Right hindlimb (tissue), 1 donor: ENCODE measurements around the gene GREB1L.
"Not testable (repeated sequence)": the region's sequence is repeated elsewhere in the genome, so short reads cannot be mapped to it uniquely, and the experiment has no call there.

Experiments used
- DNase-seq: peaks from one replicate; pipeline ENCODE4 v3.0.0-alpha.2; 2018

GREB1L gene

GRCh38 chr18:21309248-21309647 lies 67.2 kb downstream of the GREB1L start:
- no peak for DNase-seq

GRCh38 chr18:21311980-21312379 lies 69.9 kb downstream of the GREB1L start:
- DNase-seq, result not testable (repeated sequence)

DNA sequence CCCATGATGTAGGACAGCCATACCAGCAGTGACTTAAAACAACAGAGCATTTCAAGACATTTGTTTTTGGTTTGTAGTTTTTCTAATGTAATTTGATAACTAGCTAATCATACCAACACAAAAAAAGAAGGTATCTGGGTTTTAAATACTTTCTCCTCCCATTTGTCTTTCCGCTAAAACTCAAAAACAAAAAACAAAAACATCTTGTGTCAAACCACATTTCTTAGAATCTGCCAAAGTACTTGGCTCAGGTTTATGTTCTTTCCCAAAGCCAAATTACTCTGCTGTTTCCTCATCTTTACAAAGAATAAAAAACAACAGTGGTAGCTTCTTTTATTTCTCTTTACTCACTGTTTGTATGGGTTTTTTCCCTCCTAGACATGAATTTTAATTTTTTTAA lies 71.5 kb downstream of the GREB1L start:
- DNase-seq, result no peak

GRCh38 chr18:21314724-21315123 lies 72.7 kb downstream of the GREB1L start:
- no peak for DNase-seq

- DNase-seq, result not testable (repeated sequence)
Measured at GRCh38 chr18:21315126-21315525, 73.1 kb downstream of the GREB1L start.

- no peak for DNase-seq
Measured at GRCh38 chr18:21315741-21316197, 73.7 kb downstream of the GREB1L start.

- no peak for DNase-seq
Measured at GRCh38 chr18:21316296-21316695, 74.3 kb downstream of the GREB1L start.

DNA sequence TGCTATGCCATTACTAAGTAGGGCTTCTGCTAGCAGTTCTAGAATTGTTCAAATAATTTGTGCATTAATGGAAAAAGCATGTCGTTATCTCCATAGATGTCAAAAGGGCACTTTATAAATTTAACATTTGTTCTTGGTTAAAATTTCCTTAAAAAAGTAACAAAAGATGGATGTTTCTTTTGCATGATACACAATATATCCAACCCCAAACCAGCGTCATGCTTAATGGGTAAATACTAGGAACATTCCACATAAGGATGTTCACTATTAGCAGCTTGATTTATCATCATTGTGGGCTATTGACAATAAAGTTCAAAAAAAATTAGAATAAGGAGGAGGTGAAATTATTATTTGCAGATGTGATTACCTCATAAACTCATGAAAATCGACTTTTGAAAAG lies 79.7 kb downstream of the GREB1L start:
- DNase-seq, result no peak

- DNase-seq, result no peak
Measured at GRCh38 chr18:21327101-21327500, 85.1 kb downstream of the GREB1L start.

- no peak for DNase-seq
Measured at GRCh38 chr18:21330122-21330701, 88.2 kb downstream of the GREB1L start.

GRCh38 chr18:21331065-21331464 lies 89.0 kb downstream of the GREB1L start:
- no peak for DNase-seq

GRCh38 chr18:21335927-21336488 lies 94.0 kb downstream of the GREB1L start:
- no peak for DNase-seq

DNA sequence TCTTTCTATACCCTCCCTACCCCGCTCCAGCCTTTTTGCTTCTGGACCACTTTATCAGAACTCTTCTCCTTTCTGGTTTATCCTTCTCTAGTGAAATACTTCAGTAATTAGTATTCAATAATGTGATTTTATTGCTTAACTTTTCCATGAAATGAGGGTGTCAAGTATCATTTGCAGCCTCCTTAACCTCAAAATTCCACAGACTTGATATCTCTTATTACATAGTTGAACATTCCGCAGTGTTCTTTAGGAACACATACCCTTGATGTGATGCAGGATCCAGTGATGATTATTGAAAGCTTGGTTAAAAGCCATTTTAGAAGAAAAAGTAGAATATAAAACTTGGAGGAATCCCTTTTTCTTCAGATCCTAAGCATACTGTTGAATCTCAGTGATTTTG lies 94.8 kb downstream of the GREB1L start:
- DNase-seq, result no peak

DNA sequence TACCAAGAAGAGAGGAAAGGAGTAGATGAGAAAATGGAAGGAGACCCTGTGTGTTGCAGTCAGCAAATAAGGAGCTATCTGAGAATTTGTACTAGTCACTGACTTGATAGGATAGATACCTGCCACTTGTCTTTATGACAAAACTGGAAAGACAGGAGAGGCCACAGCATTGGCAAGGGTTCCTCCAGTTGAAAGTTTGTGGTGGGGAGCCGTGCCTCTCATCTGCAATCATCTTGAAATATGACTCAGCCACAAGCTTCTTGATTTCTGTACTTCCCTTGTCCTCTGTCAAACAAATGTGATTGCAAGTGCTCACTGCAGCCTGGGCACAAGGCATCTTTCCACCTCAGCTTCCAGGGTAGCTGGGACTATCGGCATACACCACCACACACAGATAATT lies 99.1 kb downstream of the GREB1L start:
- DNase-seq, result no peak

GRCh38 chr18:21342372-21342771 lies 100.3 kb downstream of the GREB1L start:
- no peak for DNase-seq

DNA sequence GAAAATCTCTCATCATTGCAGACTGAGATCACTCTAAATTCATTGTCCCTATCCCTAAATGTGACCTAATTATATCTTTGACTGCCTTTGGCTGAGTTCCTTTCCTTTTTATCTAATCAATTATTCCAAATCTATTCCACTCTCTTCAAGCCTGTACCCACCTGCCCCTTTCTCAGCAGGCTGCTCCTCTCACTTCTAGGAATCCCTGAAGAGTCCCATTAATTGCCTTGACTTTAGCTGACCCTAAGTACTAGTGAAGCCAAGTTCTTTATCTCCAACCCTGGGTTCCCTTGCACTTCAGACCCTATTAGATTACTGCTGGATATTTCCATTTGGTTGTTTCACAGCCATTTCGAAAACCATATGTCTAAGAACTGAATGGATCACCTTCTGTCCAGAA lies 102.8 kb downstream of the GREB1L start:
- DNase-seq, result no peak

DNA sequence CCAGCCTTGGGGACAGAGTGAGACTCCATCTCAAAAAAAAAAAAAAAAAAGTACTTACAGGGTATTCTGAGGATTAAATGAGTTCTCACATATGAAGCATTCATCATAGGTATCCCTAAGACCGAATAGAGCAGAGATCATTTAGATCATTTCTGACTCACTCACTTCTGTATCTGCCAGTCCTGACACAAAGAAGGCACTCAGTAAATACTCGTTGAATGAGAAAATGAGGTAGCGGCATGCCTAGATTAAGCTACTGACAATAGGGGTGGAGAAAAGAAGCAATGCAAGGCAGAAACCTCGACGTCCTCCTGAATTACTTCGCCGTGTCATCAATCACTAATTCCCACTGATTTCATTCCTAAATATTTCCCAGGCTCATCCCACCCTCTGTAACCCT lies 103.8 kb downstream of the GREB1L start:
- DNase-seq, result no peak

DNA sequence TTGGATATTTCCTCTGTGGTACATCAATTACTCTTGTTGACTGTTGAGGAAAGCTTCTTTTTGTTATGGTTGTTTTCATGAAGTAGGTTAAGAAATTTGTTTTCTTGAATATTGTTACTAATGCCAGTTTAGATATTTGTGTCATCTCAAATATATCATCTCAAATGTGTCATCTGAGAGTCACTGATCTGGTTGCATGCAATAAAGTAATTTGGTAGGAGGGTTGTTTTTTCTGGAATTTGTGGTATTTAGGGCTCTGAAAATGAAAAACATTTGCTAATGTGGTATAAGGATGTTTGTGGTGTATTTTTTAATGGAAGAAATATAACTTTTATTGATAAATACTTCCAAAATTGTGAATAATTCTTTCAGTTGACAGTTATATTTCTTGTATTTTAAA lies 117.7 kb downstream of the GREB1L start:
- DNase-seq, result no peak

DNA sequence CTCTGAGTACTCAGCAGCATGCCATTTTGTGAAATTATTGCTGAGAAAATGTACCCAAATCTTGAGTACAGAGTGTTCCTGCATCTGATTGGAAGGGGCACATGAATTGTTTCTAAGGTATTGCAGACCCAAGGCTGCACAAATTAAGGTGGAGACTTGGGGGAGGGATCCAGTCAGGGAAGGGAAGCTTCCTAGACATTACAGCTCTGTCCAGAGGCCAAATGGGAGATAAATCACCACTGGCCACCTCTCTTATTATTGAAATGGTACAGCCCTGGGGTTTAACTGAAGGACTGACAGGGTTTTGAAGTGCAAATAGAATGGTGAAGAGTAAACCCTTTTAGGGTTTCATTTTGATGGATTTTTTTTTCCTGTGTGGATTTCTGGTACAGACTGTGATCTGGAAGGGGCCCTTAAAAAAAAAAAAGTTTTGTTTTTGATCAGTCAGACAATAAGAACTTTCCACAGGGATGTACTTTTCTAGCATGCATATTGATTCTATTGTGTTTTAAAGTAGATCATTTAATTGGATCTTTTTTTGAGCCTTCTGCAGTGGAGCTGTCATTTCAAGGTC lies 119.4 kb downstream of the GREB1L start:
- no peak for DNase-seq

DNA sequence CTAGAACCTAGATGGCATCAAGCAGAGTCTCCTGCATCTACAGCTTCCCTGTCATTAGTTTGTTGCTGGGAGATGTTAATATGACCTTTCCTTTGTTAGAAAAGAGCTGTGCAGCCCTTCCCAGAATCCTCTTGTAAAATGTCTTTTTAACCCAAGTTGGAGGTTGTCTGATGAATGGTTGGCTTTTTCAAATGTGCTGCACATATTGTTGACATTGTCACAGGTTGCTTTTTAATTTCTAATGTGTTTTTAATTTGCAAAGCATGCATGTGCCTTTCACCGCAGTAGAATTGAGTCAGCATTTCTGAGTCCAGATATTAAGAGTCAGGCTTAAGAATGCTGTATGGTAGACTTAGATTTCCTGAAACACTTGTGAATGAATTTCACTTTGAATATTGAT lies 120.8 kb downstream of the GREB1L start:
- DNase-seq, result no peak

GRCh38 chr18:21363348-21363747 lies 121.3 kb downstream of the GREB1L start:
- DNase-seq, result no peak

- no peak for DNase-seq
Measured at GRCh38 chr18:21364471-21364870, 122.4 kb downstream of the GREB1L start.

DNA sequence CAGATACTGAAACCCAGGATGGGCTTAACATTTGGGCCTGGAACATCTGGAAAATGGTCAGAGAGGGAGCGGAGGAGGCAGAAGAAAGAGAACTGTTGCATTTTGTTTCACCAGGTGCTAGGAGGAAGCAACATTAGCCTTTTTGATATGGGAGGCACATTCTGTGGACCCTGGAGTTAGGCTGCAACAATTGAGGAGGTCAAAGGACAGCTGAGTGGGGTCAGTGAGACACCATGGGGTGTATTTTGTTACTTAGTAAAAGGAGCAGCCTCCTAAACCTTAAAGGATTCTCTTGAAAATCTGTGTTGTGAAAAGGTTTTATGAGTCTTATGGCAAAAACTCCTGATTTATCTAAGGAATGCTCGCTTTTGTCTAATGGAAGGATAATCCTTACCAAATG lies 124.9 kb downstream of the GREB1L start:
- no peak for DNase-seq

DNA sequence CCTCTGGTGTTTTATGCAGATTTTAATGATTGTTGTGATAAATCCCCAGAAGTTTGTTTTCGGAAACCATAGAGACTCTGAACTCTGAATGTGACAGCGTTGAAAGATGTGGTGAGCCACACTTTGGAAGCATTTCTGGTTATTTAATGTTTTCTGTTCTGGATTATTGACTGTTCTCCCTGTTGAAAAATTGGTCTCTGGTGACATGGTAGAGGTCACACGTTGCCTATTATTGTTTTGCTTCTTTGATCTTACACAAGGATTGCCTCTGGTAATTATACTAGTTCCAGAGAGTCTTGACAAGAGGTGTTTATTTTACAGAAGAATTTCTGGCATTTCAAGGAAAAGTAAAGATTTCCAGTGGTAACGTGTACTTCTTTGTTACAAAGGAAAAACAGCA lies 127.1 kb downstream of the GREB1L start:
- DNase-seq, result no peak

- not testable (repeated sequence) for DNase-seq
Measured at GRCh38 chr18:21369597-21369996, 127.6 kb downstream of the GREB1L start.
